ENCODE results near the gene FUZ.

GRCh38 chr19:49848938-49849337, 35.8 kb upstream of the FUZ start:
- TF ChIP-seq CTCF (IDR thresholded peaks at IDR 0.05) (no peak), POLR2A (IDR thresholded peaks at IDR 0.05) (no peak)
